Left lung (tissue), 10 donors: ENCODE data around the gene PRMT5. TPM values are rescaled to one million over a fixed set of nuclear protein-coding genes. Genes with fewer than 3 reads are reported as not detected.
A peak's percentile ranks its signal among the peaks of the same experiment; 100 is the strongest.
"Not testable (repeated sequence)": the region's sequence is repeated elsewhere in the genome, so short reads cannot be mapped to it uniquely, and the experiment has no call there.

ENCODE experiments used
- ATAC-seq: fragments of 200-7000 bp; cut with Tn5 transposase; one replicate; pipeline ENCODE4 v1.9.1; 2020; ENCODE audit warnings: moderate library complexity
- DNase-seq, 4 donors: peaks; one replicate each; pipeline ENCODE4 v3.0.0-alpha.2; 2013 to 2020
- H3K27ac ChIP-seq, 2 donors: fragments of 200-600 bp; sonication (generic) in 1 of 2; one replicate each; pipeline versions ENCODE4 v1.5.0 to v1.8.0; 2020 to 2021
- H3K27me3 ChIP-seq, 2 donors: fragments of 200-600 bp; sonication (generic) in 1 of 2; one replicate each; pipeline versions ENCODE4 v1.5.0 to v1.8.0; 2020 to 2021
- H3K36me3 ChIP-seq, 2 donors: fragments of 200-600 bp; sonication (generic) in 1 of 2; one replicate each; pipeline versions ENCODE4 v1.5.0 to v1.8.0; 2020 to 2021
- H3K4me1 ChIP-seq, 2 donors: fragments of 200-600 bp; one replicate each; pipeline ENCODE4 v1.8.0; 2021
- H3K4me3 ChIP-seq, 2 donors: fragments of 200-600 bp; sonication (generic) in 1 of 2; one replicate each; pipeline versions ENCODE4 v1.5.0 to v1.8.0; 2020 to 2021; ENCODE audit warnings: mild to moderate bottlenecking in 1 of 2
- H3K9me3 ChIP-seq, 2 donors: fragments of 200-600 bp; sonication (generic) in 1 of 2; one replicate each; pipeline versions ENCODE4 v1.5.0 to v1.8.0; 2020 to 2021
- intact Hi-C, 2 donors: fragments of 100-400 bp; cut with DNase I; formaldehyde crosslinking; loops; one replicate each; pipeline versions ENCODE4 v1.11.2 to v1.14.2; 2022
- polyA plus RNA-seq, 6 donors: library from polyadenylated mRNA; unstranded; fragments of 120-200 nt; gene quantifications; one replicate each; pipeline ENCODE4 v1.2.1, GENCODE V29; 2013; ENCODE audit not compliant: insufficient read length in 6 of 6
- total RNA-seq, 2 donors: library from RNA; stranded (reverse); fragmentation: NEBNext Ultra II Directional; extraction: Animal tissue kit (Norgen Biotek cat#: 25700); gene quantifications; one replicate each; pipeline ENCODE4 v1.2.1, GENCODE V29; 2021
- TF ChIP-seq, protein P1 (sequence below), 2 donors: fragments of 200-600 bp; sonication (generic) in 1 of 2; IDR thresholded peaks; one replicate each; pipeline versions ENCODE4 v1.5.0 to v1.8.0; 2021; ENCODE audit warnings: antibody characterized with exemption in 2 of 2
- donor health status: DM: no; HTN: yes; CAD: no.
- donor health status: DM: no; HTN: no; CAD: no.

The PRMT5 gene
- total and polyA plus RNA-seq, 8 donors: 48.7 to 143 (median 129) TPM

DNA sequence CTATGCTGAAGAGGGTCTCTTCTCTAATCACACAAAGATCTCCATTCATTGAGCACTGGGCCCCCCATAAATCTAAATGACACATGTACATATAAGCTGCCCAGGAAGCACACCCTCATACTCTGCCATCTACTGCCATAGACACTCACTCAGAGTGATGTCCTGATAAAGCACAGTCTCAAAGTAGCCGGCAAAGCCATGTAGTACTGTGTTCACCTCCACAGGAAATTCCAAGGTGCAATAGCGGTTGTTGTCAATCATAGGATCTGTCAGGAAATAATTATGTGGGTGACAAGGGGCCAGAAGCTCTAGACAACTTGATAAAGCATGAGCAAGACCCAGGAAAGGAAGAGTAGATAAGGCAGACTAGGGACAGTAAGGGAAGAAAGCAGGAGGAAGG lies 6.9 kb downstream of the PRMT5 start:
- Histone ChIP-seq H3K27ac (no peak overlapping the region), H3K4me1 (peaks cover 7 to 31% of the 10 kb centered on the region in 2 donors), H3K9me3 (no peaks in the 10 kb centered on the region), H3K36me3 (peaks cover 0 to 65% of the 10 kb centered on the region in 2 donors), H3K4me3 (no peak overlapping the region), H3K27me3 (no peaks in the 10 kb centered on the region)
- intact Hi-C loops: no loop called here
- DNase-seq: no peak
- no peak for ATAC-seq
- TF ChIP-seq, protein P1, sequence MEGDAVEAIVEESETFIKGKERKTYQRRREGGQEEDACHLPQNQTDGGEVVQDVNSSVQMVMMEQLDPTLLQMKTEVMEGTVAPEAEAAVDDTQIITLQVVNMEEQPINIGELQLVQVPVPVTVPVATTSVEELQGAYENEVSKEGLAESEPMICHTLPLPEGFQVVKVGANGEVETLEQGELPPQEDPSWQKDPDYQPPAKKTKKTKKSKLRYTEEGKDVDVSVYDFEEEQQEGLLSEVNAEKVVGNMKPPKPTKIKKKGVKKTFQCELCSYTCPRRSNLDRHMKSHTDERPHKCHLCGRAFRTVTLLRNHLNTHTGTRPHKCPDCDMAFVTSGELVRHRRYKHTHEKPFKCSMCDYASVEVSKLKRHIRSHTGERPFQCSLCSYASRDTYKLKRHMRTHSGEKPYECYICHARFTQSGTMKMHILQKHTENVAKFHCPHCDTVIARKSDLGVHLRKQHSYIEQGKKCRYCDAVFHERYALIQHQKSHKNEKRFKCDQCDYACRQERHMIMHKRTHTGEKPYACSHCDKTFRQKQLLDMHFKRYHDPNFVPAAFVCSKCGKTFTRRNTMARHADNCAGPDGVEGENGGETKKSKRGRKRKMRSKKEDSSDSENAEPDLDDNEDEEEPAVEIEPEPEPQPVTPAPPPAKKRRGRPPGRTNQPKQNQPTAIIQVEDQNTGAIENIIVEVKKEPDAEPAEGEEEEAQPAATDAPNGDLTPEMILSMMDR (IDR thresholded peaks at IDR 0.05): no peak

GRCh38 chr14:22920697-22921096 lies 8.5 kb downstream of the PRMT5 start:
- intact Hi-C loops: no loop called here
- peaks cover 0 to 55% of the 10 kb centered on the region in 2 donors for H3K36me3 ChIP-seq
- TF ChIP-seq, protein P1 (IDR thresholded peaks at IDR 0.05): no peak

DNA sequence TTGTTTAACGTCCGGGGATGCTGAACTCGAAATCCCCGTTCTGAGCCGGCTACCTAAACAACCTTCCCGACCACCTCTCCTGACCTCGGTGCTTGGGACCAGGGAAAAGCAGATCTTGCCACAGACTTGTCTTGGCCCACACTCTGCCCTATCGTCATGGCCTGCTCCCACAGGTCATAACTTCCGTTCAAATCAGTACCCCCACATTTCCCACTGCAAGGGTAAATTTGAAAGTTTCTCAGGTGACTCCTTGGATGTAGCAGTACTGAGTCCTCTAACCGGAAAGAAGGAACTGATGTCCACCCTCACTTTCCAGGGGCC lies 9.6 kb downstream of the PRMT5 start:
- ATAC-seq (no peak), DNase-seq (no peak)
- Histone ChIP-seq H3K9me3 (no peaks in the 10 kb centered on the region), H3K36me3 (peaks cover 0 to 44% of the 10 kb centered on the region in 2 donors), H3K4me1 (peaks cover 15 to 46% of the 10 kb centered on the region in 2 donors), H3K27ac (peak overlapping the region; percentile 76 to 100), H3K4me3 (peak overlapping the region in 1 of 2 donors; percentile 70), H3K27me3 (no peaks in the 10 kb centered on the region)
- intact Hi-C loops: no loop called here
- TF ChIP-seq, protein P1 (IDR thresholded peaks at IDR 0.05): no peak

More at GRCh38 chr14:22920697-22921096, 8.5 kb downstream of the PRMT5 start:
- Histone ChIP-seq H3K9me3 (no peaks in the 10 kb centered on the region), H3K27me3 (no peaks in the 10 kb centered on the region), H3K4me3 (no peak overlapping the region), H3K27ac (no peak overlapping the region), H3K4me1 (peaks cover 13 to 35% of the 10 kb centered on the region in 2 donors)
- no peak for ATAC-seq
- no peak for DNase-seq

DNA sequence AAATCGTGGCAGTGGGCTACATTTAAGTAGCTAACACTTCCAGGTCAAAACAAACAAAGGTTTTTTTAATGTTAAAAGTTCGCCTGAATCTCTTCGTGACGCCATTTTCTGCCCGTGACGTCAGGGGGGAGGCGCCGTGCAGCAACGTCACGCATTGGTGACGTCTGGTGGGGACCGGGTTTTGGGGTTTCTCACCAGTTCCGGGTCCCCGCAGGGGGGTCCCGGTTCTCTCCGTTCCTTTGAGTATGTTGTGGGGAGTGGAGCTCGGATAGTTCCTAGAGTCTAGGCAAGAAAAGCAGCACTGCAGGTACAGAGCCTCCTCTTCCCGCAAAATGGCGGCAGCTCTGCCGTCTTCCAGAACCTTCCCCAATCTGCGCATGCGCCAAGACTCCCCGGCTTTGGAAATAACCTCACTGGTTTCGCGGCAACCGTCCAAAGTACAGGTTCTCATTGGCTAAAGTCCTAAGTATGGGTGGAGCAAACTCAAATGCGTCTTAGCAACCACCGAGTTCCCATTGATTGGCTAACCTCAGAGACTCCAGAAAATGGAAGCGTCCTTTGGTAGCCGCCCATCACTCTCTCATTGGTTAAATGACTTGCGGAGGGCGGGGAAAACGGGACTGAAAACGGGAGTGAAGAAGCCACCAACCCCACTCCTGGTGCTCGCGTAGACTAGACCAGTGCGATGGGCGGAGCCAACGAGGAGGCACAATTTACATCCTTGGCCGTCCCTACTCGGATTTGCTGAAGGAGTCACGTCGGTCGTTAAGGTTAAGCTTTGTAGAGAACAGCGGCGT lies 10.2 kb downstream of the PRMT5 start, which contains the start of gene RBM23:
TSS of gene RBM23 (minus strand) at position 346 of the 797 bp plus-strand sequence.
- H3K36me3 ChIP-seq: peaks cover 0 to 39% of the 10 kb centered on the region in 2 donors
- H3K4me1 ChIP-seq: peaks cover 15 to 52% of the 10 kb centered on the region in 2 donors
- H3K27me3 ChIP-seq: no peaks in the 10 kb centered on the region
- ATAC-seq (peak; percentile 95), DNase-seq (peak; percentile 97 to 100 (median 100))
- peak within 1 kb of the TSS; percentile 50 to 70 for H3K4me3 ChIP-seq
- intact Hi-C loops: no loop called here
- H3K27ac ChIP-seq: peak within 1 kb of the TSS; percentile 98 to 100
- TF ChIP-seq, protein P1 (IDR thresholded peaks at IDR 0.05): no peak
- no peaks in the 10 kb centered on the region for H3K9me3 ChIP-seq

- intact Hi-C loops: no loop called here
- Histone ChIP-seq H3K4me1 (peaks cover 15 to 60% of the 10 kb centered on the region in 2 donors), H3K9me3 (no peaks in the 10 kb centered on the region), H3K27me3 (no peaks in the 10 kb centered on the region), H3K4me3 (no peak overlapping the region), H3K27ac (peak overlapping the region in 1 of 2 donors; percentile 100), H3K36me3 (peaks cover 0 to 31% of the 10 kb centered on the region in 2 donors)
- ATAC-seq: peak; percentile 1
- TF ChIP-seq, protein P1 (IDR thresholded peaks at IDR 0.05): no peak
- peak in 1 of 4 donors; percentile 50 for DNase-seq
Observed at GRCh38 chr14:22915886-22916521, 13.2 kb downstream of the PRMT5 start.

DNA sequence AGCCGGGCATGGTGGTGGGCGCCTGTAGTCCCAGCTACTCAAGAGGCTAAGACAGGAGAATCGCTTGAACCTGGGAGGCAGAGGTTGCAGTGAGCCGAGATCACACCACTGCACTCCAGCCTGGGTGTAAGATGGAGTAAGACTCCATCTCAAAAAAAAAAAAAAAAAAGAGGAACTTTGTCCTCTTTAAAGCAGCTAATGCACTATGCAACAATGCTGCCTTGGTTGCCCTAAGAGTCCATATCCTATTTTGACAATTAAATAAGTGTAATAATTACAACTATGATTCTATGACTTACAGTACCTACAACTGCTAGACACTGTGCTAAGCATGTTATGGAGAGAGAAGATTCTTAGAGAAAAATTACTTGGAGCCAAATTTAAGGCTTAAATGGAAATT lies 14.3 kb downstream of the PRMT5 start:
- Histone ChIP-seq H3K27ac (peak overlapping the region in 1 of 2 donors; percentile 100), H3K4me1 (peaks cover 15 to 56% of the 10 kb centered on the region in 2 donors), H3K36me3 (peaks cover 0 to 30% of the 10 kb centered on the region in 2 donors)
- H3K27me3 ChIP-seq, H3K4me3 ChIP-seq, DNase-seq, ATAC-seq, H3K9me3 ChIP-seq, intact Hi-C loops: not testable (repeated sequence)
